ENCODE data around the gene MATN3. TPM values are rescaled to one million over a fixed set of nuclear protein-coding genes. Genes with fewer than 3 reads are reported as not detected.

The MATN3 gene
- total RNA-seq, 4 donors from 2014 or later, result 0.34 to 0.76 (median 0.60) TPM

GRCh38 chr2:19963386-19963785, 49.1 kb downstream of the MATN3 start:
- peaks cover 16% of the 10 kb centered on the region for H3K36me3 ChIP-seq
- H3K9me3 ChIP-seq, result no peaks in the 10 kb centered on the region
- no peak for DNase-seq (ENCODE audit: low spot score in 2 of 2)
- H3K27ac ChIP-seq, result no peak overlapping the region
- H3K4me1 ChIP-seq, result no peaks in the 10 kb centered on the region
- WGBS, result 94% methylated on average over 1 of the region's 1 CpG
- no peaks in the 10 kb centered on the region for H3K27me3 ChIP-seq
- H3K4me3 ChIP-seq, result no peak overlapping the region
- TF ChIP-seq POLR2AphosphoS5 (IDR thresholded peaks at IDR 0.05) (no peak), CTCF (IDR thresholded peaks at IDR 0.05) (no peak), EP300 (IDR thresholded peaks at IDR 0.05) (no peak), POLR2A (IDR thresholded peaks at IDR 0.05) (no peak)

- TF ChIP-seq CTCF (IDR thresholded peaks at IDR 0.05), result peak; percentile 50 to 63
- no peak for TF ChIP-seq EP300 (IDR thresholded peaks at IDR 0.05)
- WGBS, result 57% methylated on average over 6 of the region's 6 CpGs
- H3K4me3 ChIP-seq, result no peak overlapping the region
- peak in 1 of 2 donors; percentile 51 for DNase-seq (ENCODE audit: low spot score in 2 of 2)
- no peaks in the 10 kb centered on the region for H3K4me1 ChIP-seq
- H3K9me3 ChIP-seq, result no peaks in the 10 kb centered on the region
- H3K36me3 ChIP-seq, result peaks cover 1% of the 10 kb centered on the region
- H3K27ac ChIP-seq, result no peak overlapping the region
- H3K27me3 ChIP-seq, result no peaks in the 10 kb centered on the region
Measured at GRCh38 chr2:19955544-19956422, 56.7 kb downstream of the MATN3 start.

GRCh38 chr2:19949071-19949470, 63.4 kb downstream of the MATN3 start:
- peaks cover 9% of the 10 kb centered on the region for H3K36me3 ChIP-seq
- no peak overlapping the region for H3K4me3 ChIP-seq

DNA sequence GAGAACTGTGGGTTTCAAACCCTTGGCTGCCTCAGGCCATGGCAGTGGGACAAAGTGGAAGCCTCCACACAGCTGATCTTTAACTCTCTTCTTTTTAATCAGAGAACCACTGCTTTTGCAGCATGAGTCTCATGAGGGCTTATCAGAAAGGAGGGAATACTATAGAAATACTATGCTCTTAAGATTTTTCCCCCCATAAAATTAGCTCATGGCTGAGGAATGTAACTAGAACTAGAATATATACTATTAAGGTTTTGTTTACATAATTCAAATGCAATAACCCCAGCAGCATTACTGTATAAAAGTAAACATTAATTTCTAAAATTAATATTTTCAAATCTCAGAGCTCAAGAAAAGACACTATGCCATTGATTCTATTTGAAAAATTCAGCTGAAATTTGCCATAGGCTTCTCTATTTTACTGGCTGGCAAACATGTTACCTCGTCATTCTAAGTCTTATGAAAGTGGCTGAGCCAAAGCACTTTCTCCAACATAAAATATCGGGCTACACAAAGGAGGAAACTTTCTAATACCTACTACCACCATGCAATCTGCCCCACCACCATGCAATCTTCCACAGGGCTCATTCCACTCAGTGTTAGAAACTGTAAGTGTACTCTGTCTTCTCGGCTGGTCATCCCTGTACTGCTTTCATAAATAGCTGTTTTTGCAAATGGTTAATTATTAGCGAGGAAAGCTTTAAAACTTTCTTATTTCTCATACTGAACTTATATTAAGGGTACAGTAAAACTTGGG, 65.1 kb downstream of the MATN3 start:
- no peak for DNase-seq (ENCODE audit: low spot score in 2 of 2)
- TF ChIP-seq POLR2AphosphoS5 (IDR thresholded peaks at IDR 0.05) (no peak), CTCF (IDR thresholded peaks at IDR 0.05) (no peak), POLR2A (IDR thresholded peaks at IDR 0.05) (no peak), EP300 (IDR thresholded peaks at IDR 0.05) (no peak)
- Histone ChIP-seq H3K27ac (no peak overlapping the region), H3K27me3 (no peaks in the 10 kb centered on the region), H3K9me3 (no peaks in the 10 kb centered on the region), H3K4me3 (no peak overlapping the region), H3K36me3 (peaks cover 9% of the 10 kb centered on the region), H3K4me1 (no peaks in the 10 kb centered on the region)
- WGBS, result 93% methylated on average over 4 of the region's 4 CpGs

More at GRCh38 chr2:19949071-19949470, 63.4 kb downstream of the MATN3 start:
- H3K4me1 ChIP-seq, result no peaks in the 10 kb centered on the region
- DNase-seq (ENCODE audit: low spot score in 2 of 2), result no peak
- H3K9me3 ChIP-seq, result no peaks in the 10 kb centered on the region
- no peaks in the 10 kb centered on the region for H3K27me3 ChIP-seq
- TF ChIP-seq CTCF (IDR thresholded peaks at IDR 0.05), result no peak
- no peak for TF ChIP-seq EP300 (IDR thresholded peaks at IDR 0.05)
- no peak for TF ChIP-seq POLR2A (IDR thresholded peaks at IDR 0.05)
- TF ChIP-seq POLR2AphosphoS5 (IDR thresholded peaks at IDR 0.05), result no peak
- H3K27ac ChIP-seq, result no peak overlapping the region

DNA sequence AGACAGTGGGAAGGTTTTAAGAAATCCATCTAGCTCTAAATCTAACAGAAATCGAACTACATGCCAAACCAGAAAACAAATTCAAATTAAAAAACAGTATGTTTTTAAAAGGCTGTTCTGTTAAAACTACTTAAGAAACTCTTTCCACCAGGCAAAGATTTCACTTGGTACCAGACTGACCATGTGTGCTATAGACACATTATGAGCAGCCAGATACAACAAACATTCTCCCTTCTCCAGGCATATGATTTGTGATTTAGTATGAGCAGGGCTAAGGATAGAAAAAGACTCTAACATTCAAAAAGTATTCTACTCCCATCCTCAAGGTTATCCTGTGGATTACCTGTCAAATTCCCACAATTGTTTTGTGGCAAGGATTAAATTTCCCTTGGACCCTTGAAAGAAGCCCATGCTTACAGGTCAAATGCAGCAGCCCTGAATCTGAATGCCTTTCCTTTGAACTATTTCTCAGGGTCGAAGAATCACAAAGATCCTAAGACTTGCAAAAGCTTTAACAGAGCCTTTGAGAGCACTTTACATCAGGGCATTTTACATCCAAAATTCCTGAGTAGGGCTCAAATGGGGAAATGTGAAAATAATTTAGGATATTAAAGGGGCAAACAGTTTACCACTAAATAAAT, 68.1 kb downstream of the MATN3 start:
- Histone ChIP-seq H3K9me3 (no peaks in the 10 kb centered on the region), H3K4me3 (no peak overlapping the region), H3K27ac (no peak overlapping the region), H3K27me3 (no peaks in the 10 kb centered on the region), H3K4me1 (no peaks in the 10 kb centered on the region), H3K36me3 (peaks cover 5% of the 10 kb centered on the region)
- TF ChIP-seq POLR2A (IDR thresholded peaks at IDR 0.05) (no peak), POLR2AphosphoS5 (IDR thresholded peaks at IDR 0.05) (no peak), EP300 (IDR thresholded peaks at IDR 0.05) (no peak), CTCF (IDR thresholded peaks at IDR 0.05) (no peak)
- 70% methylated on average over 2 of the region's 2 CpGs for WGBS
- no peak for DNase-seq (ENCODE audit: low spot score in 2 of 2)
